Measurements from ENCODE around the gene ZNF90.

GRCh38 chr19:20072936-20073335 lies 4.9 kb upstream of the ZNF90 start:
- TF ChIP-seq CTCF (conservative IDR thresholded peaks at IDR 0.05; ENCODE audit: low read length), result no peak
- no peak for TF ChIP-seq EZH2phosphoT487 (IDR thresholded peaks at IDR 0.05; ENCODE audit: borderline replicate concordance, low read depth, low read length)

Measured in OCI-LY7 (cell line).